Measurements from ENCODE around the gene ASIC2.

GRCh38 chr17:33299115-33299514, 6.0 kb upstream of the ASIC2 start:
- TF ChIP-seq, protein P1, sequence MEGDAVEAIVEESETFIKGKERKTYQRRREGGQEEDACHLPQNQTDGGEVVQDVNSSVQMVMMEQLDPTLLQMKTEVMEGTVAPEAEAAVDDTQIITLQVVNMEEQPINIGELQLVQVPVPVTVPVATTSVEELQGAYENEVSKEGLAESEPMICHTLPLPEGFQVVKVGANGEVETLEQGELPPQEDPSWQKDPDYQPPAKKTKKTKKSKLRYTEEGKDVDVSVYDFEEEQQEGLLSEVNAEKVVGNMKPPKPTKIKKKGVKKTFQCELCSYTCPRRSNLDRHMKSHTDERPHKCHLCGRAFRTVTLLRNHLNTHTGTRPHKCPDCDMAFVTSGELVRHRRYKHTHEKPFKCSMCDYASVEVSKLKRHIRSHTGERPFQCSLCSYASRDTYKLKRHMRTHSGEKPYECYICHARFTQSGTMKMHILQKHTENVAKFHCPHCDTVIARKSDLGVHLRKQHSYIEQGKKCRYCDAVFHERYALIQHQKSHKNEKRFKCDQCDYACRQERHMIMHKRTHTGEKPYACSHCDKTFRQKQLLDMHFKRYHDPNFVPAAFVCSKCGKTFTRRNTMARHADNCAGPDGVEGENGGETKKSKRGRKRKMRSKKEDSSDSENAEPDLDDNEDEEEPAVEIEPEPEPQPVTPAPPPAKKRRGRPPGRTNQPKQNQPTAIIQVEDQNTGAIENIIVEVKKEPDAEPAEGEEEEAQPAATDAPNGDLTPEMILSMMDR (IDR thresholded peaks at IDR 0.05; ENCODE audit: insufficient read depth, low read depth, low read length): no peak
- no peak for TF ChIP-seq EZH2 (IDR thresholded peaks at IDR 0.05; ENCODE audit: insufficient read depth, low read length)

All from astrocyte (in vitro differentiated cells and primary cell).